Neural crest cell (in vitro differentiated cells): ENCODE data around the gene PRICKLE2. TPM values are rescaled to one million over a fixed set of nuclear protein-coding genes. Genes with fewer than 3 reads are reported as not detected.

Source experiments
- DNase-seq: peaks from one replicate; pipeline ENCODE4 v3.0.0; 2021; ENCODE audit warnings: low read depth, mixed read lengths, low spot score
- H3K27ac Mint-ChIP-seq: one replicate; pipeline ENCODE4 v1.8.0; 2021; ENCODE audit warnings: mild to moderate bottlenecking, mixed read lengths; ENCODE audit not compliant: unreplicated experiment
- H3K27me3 Mint-ChIP-seq: 2 replicates; pipeline ENCODE4 v1.8.0; 2021; ENCODE audit warnings: low read depth, mild to moderate bottlenecking, mixed read lengths
- H3K36me3 Mint-ChIP-seq: 2 replicates; pipeline ENCODE4 v1.8.0; 2021; ENCODE audit warnings: low read depth, mild to moderate bottlenecking, mixed read lengths
- H3K4me1 Mint-ChIP-seq: 2 replicates; pipeline ENCODE4 v1.8.0; 2021; ENCODE audit warnings: mixed read lengths
- H3K4me3 Mint-ChIP-seq: one replicate; pipeline ENCODE4 v1.8.0; 2021; ENCODE audit warnings: mild to moderate bottlenecking, mixed read lengths
- H3K9me3 Mint-ChIP-seq: 2 replicates; pipeline ENCODE4 v1.8.0; 2021; ENCODE audit warnings: mixed read lengths
- total RNA-seq: library from RNA; stranded (reverse); gene quantifications from 2 replicates; pipeline ENCODE4 v1.2.1, GENCODE V29; 2021
- TF ChIP-seq, protein P1 (sequence below): fragments of 200-600 bp; sonication (generic); conservative IDR thresholded peaks from 2 replicates; pipeline ENCODE4 v1.5.0; 2021; ENCODE audit warnings: antibody characterized with exemption, mild to moderate bottlenecking

Gene PRICKLE2
- total RNA-seq, 1 donor from 2014 or later: 11.8 TPM

DNA sequence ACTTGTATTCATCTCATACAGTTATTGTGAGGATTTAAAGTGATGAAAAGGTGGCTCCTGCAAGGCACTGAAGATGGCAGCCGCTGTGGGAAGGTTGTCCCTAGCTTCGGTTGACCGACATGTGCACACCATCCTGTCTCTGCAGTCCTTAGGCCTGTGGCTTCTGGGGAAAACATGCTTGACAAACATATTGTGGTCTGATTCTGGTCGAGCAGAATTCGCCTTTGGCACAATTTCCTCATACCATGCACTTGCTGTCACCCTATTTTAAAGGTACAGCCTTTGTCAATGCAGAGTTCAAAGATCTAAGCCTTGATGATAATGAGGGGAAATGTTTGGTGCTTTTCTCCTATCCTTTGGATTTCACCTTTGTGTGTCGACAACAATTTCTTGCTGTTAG, 50.9 kb downstream of the PRICKLE2 start:
- Mint-ChIP-seq H3K9me3 (peaks cover 10% of the 10 kb centered on the region), H3K4me1 (peaks cover 4% of the 10 kb centered on the region), H3K36me3 (peaks cover 3% of the 10 kb centered on the region), H3K4me3 (no peak overlapping the region), H3K27me3 (no peaks in the 10 kb centered on the region), H3K27ac (no peak overlapping the region)
- TF ChIP-seq, protein P1, sequence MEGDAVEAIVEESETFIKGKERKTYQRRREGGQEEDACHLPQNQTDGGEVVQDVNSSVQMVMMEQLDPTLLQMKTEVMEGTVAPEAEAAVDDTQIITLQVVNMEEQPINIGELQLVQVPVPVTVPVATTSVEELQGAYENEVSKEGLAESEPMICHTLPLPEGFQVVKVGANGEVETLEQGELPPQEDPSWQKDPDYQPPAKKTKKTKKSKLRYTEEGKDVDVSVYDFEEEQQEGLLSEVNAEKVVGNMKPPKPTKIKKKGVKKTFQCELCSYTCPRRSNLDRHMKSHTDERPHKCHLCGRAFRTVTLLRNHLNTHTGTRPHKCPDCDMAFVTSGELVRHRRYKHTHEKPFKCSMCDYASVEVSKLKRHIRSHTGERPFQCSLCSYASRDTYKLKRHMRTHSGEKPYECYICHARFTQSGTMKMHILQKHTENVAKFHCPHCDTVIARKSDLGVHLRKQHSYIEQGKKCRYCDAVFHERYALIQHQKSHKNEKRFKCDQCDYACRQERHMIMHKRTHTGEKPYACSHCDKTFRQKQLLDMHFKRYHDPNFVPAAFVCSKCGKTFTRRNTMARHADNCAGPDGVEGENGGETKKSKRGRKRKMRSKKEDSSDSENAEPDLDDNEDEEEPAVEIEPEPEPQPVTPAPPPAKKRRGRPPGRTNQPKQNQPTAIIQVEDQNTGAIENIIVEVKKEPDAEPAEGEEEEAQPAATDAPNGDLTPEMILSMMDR: no peak
- no peak for DNase-seq

DNA sequence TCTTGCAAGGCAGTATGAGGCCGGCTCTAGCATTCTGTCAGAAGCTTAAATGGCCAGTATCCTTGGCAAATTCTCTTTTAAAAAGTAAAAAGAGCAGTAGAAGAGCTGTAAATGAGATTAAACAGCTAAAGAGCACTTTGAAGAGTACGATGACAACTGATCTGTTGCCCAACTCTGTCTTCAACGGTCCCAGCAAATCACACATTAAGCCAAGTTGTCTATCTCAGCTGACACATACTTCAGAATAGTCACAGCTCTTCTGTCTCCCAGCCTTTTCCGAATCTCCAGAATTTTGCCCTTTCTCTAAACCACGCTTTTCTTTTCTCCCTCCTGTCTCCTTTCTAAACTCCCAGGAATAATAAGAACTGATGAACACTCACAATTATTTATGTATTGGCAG, 51.7 kb downstream of the PRICKLE2 start:
- Mint-ChIP-seq H3K27ac (no peak overlapping the region), H3K4me1 (peaks cover 4% of the 10 kb centered on the region), H3K9me3 (peaks cover 10% of the 10 kb centered on the region), H3K4me3 (no peak overlapping the region), H3K27me3 (no peaks in the 10 kb centered on the region), H3K36me3 (peaks cover 3% of the 10 kb centered on the region)
- TF ChIP-seq, protein P1: no peak
- no peak for DNase-seq

DNA sequence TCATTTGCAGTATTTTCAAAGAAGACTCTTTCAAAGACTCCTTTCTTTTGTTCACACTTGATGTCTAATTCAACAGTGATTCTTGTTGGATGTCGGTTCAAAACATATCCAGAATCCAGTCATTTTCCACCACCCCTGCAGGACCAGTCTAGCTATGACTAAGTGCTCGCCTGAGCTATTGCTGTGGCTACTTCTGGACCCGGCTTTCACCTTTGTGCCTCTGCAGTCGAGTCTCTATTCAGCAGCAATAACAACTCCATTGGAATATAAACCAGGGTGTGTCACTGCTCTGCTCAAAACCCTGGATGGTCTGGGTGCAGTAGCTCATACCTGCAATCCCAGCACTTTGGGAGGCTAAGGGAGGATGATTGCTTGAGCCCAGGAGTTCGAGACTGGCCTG, 55.0 kb downstream of the PRICKLE2 start:
- no peak for DNase-seq
- Mint-ChIP-seq H3K27ac (no peak overlapping the region), H3K4me1 (peaks cover 4% of the 10 kb centered on the region), H3K27me3 (no peaks in the 10 kb centered on the region), H3K9me3 (no peaks in the 10 kb centered on the region), H3K36me3 (no peaks in the 10 kb centered on the region), H3K4me3 (no peak overlapping the region)
- TF ChIP-seq, protein P1: no peak

DNA sequence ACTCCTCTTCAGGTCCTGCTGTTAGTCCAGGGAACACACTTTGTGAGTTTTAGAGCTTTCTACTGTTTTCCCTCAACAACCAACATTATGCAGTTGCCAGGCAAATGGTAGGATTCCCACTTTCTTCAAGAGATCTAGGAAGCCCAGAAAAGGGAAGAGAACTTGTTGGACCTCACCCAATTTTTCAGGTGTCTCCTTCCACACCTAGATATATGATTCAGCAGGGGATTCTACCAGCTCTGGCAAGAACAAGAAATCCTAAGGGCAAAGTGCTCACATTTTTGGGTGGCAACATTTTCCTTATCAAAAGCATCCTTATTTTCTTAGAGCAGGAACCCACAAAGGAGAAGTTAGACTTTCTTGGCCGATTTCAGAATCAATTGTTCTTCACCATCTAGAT, 57.4 kb downstream of the PRICKLE2 start:
- DNase-seq: no peak
- no peaks in the 10 kb centered on the region for H3K27me3 Mint-ChIP-seq
- TF ChIP-seq, protein P1: no peak
- no peak overlapping the region for H3K4me3 Mint-ChIP-seq
- H3K4me1 Mint-ChIP-seq: peaks cover 8% of the 10 kb centered on the region
- H3K36me3 Mint-ChIP-seq: no peaks in the 10 kb centered on the region
- no peak overlapping the region for H3K27ac Mint-ChIP-seq
- H3K9me3 Mint-ChIP-seq: no peaks in the 10 kb centered on the region

DNA sequence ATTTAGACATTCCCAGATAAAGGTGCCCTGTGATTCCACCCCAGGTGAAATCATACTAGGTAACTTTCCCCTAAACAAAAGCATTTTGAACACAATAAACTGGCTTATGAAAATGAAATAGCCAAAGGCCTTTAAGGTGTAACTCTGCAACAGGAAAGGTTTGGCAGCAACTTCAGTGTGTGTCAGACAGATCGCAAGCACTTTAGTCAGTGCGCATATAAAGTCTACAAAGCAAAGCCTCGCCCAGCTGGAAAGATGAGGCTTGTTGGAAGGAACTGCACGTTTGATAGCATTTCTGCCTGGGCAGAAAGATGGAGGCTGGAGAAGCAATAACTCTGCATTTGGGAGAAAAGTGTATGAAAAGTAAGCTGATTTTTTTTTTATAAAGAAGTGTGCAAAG, 57.9 kb downstream of the PRICKLE2 start:
- peaks cover 9% of the 10 kb centered on the region for H3K4me1 Mint-ChIP-seq
- H3K4me3 Mint-ChIP-seq: no peak overlapping the region
- TF ChIP-seq, protein P1: no peak
- no peaks in the 10 kb centered on the region for H3K36me3 Mint-ChIP-seq
- no peak for DNase-seq
- H3K9me3 Mint-ChIP-seq: no peaks in the 10 kb centered on the region
- H3K27ac Mint-ChIP-seq: no peak overlapping the region
- no peaks in the 10 kb centered on the region for H3K27me3 Mint-ChIP-seq
